K562 (cell line): ENCODE measurements around the gene ARHGEF10L. TPM values are rescaled to one million over a fixed set of nuclear protein-coding genes. Genes with fewer than 3 reads are reported as not detected.

Source experiments
- ATAC-seq: fragments of 200-7000 bp; cut with Tn5 transposase; 3 replicates; pipeline ENCODE4 v1.9.1; 2020; ENCODE audit warnings: moderate library complexity
- BruUV-seq: library from RNA; stranded (reverse); fragments of 400-500 nt; replicated peaks from 2 replicates; lab custom pipeline; 2021; lab: Mats Ljungman, UMichigan
- CTCF ChIA-PET: fragments of 300-600 bp; formaldehyde crosslinking; extraction: SDS; loops from one replicate; lab custom pipeline; 2021; ENCODE audit warnings: low intra/inter-chr PET ratio; lab: Yijun Ruan, JAX
- POLR2A ChIA-PET: fragments of 300-600, 350-650 bp; sonication (Branson Sonifier 250); formaldehyde crosslinking; extraction: SDS; loops from one replicate; lab custom pipeline; 2021; ENCODE audit warnings: antibody characterized with exemption, inconsistent platforms; lab: Yijun Ruan, JAX
- DNase-seq, 4 experiments: peaks; one replicate each; pipeline versions ENCODE4 v3.0.0 to v3.0.0-alpha.2; 2011 to 2018; ENCODE audit warnings: low spot score in 3 of 4, mixed read lengths in 3 of 4; ENCODE audit errors: extremely low read depth in 1 of 4
- FAIRE-seq: peaks from 2 replicates; lab custom pipeline; 2011; peaks lifted over from hg19 to GRCh38; lab: Jason Lieb, UNC
- H2AFZ ChIP-seq: 2 replicates; pipeline ENCODE4 v1.6.0; 2011; ENCODE audit warnings: low read depth, low read length, control low read depth, inconsistent platforms
- H3K27ac ChIP-seq: fragments of 200-600 bp; 3 replicates; pipeline ENCODE4 v1.8.0; 2011; ENCODE audit warnings: low read depth, mild to moderate bottlenecking, control low read depth, inconsistent platforms, low read length, moderate library complexity, mixed read lengths; ENCODE audit errors: extremely low read depth
- H3K27me3 ChIP-seq, 2 experiments: fragments of 300-600 bp in 1 of 2; 2 replicates in 1 of 2; 3 replicates in 1 of 2; pipeline versions ENCODE4 v1.6.0 to v1.8.0; 2011; ENCODE audit warnings: inconsistent platforms in 2 of 2, low read length in 2 of 2, mild to moderate bottlenecking in 1 of 2, mixed read lengths in 1 of 2, moderate library complexity in 1 of 2; ENCODE audit not compliant: control insufficient read depth in 2 of 2, insufficient read depth in 2 of 2
- H3K36me3 ChIP-seq: fragments of 300-600 bp; 3 replicates; pipeline ENCODE4 v1.8.0; 2011; ENCODE audit warnings: mild to moderate bottlenecking, low read length, inconsistent platforms; ENCODE audit not compliant: control insufficient read depth, insufficient read depth
- H3K4me1 ChIP-seq, 2 experiments: fragments of 200-600 bp in 1 of 2; replicated peaks in 1 of 2; 2 replicates in 1 of 2; 3 replicates in 1 of 2; pipeline versions ENCODE4 v1.5.1 to v1.8.0; 2011; ENCODE audit warnings: inconsistent platforms in 2 of 2, low read length in 2 of 2, mild to moderate bottlenecking in 1 of 2, mixed read lengths in 1 of 2, moderate library complexity in 1 of 2; ENCODE audit not compliant: control insufficient read depth in 2 of 2, insufficient read depth in 2 of 2
- H3K4me2 ChIP-seq: 2 replicates; pipeline ENCODE4 v1.6.1; 2011; ENCODE audit warnings: low read length, control low read depth, inconsistent platforms, mixed read lengths; ENCODE audit not compliant: insufficient read depth
- H3K4me3 ChIP-seq: fragments of 200-600 bp; sonication (generic), shearing (Covaris generic); 2 replicates; pipeline ENCODE4 v1.5.1; 2016; ENCODE audit warnings: control low read depth, inconsistent platforms
- H3K79me2 ChIP-seq: fragments of 200-600 bp; 3 replicates; pipeline ENCODE4 v1.8.0; 2011; ENCODE audit warnings: low read length, inconsistent platforms; ENCODE audit not compliant: control insufficient read depth, insufficient read depth
- H3K9ac ChIP-seq, 2 experiments: 2 replicates each; pipeline versions ENCODE4 v1.6.0 to v1.6.1; 2011; ENCODE audit warnings: low read depth in 2 of 2, low read length in 2 of 2, control low read depth in 1 of 2, inconsistent platforms in 1 of 2, mild to moderate bottlenecking in 1 of 2, mixed read lengths in 1 of 2; ENCODE audit not compliant: insufficient read depth in 1 of 2
- H3K9me1 ChIP-seq: one replicate; pipeline ENCODE4 v1.6.0; 2011; ENCODE audit warnings: inconsistent platforms, mild to moderate bottlenecking, low read length, moderate library complexity; ENCODE audit not compliant: control insufficient read depth, insufficient read depth
- H3K9me3 ChIP-seq: replicated peaks from 2 replicates; pipeline ENCODE4 v1.5.1; 2011; ENCODE audit warnings: low read depth, low read length, inconsistent platforms; ENCODE audit not compliant: control insufficient read depth, insufficient read depth
- H4K20me1 ChIP-seq: replicated peaks from 2 replicates; pipeline ENCODE4 v1.6.1; 2011; ENCODE audit warnings: low read length, inconsistent platforms, mixed read lengths; ENCODE audit not compliant: control insufficient read depth, insufficient read depth
- BACH1 ChIP-seq: fragments of 200-800 bp; sonication (Bioruptor generic); IDR thresholded peaks from 2 replicates; pipeline ENCODE4 v1.6.1; 2016; ENCODE audit warnings: missing genetic modification characterization, missing compliant biosample characterization
- EZH2 ChIP-seq: IDR thresholded peaks from 2 replicates; pipeline ENCODE4 v1.6.1; 2012; ENCODE audit warnings: low read depth, mild to moderate bottlenecking, inconsistent platforms, low read length, borderline replicate concordance
- FIP1L1 ChIP-seq: fragments of 200-400 bp; formaldehyde crosslinking; IDR thresholded peaks from 2 replicates; pipeline ENCODE4 v1.6.1; 2018; ENCODE audit warnings: mild to moderate bottlenecking, low read depth, low read length; ENCODE audit not compliant: poor library complexity, severe bottlenecking
- GTF3C2 ChIP-seq: IDR thresholded peaks from 3 replicates; pipeline ENCODE4 v1.6.1; 2011; ENCODE audit warnings: borderline replicate concordance, mild to moderate bottlenecking, moderate library complexity; ENCODE audit not compliant: insufficient read length; ENCODE audit errors: extremely low read depth
- IRF1 ChIP-seq: sonication (generic); formaldehyde crosslinking; IDR thresholded peaks from 2 replicates; pipeline ENCODE4 v1.8.0; 2022; ENCODE audit warnings: missing genetic modification reagents, mild to moderate bottlenecking, borderline replicate concordance
- MAFK ChIP-seq: IDR thresholded peaks from 2 replicates; pipeline ENCODE4 v1.6.1; 2011; ENCODE audit warnings: low read length, improper control_type of control experiment
- NR3C1 ChIP-seq: sonication (generic); formaldehyde crosslinking; IDR thresholded peaks from 2 replicates; pipeline ENCODE4 v1.8.1; 2022; ENCODE audit warnings: missing genetic modification reagents
- RBM22 ChIP-seq: fragments of 200-400 bp; formaldehyde crosslinking; IDR thresholded peaks from 2 replicates; pipeline ENCODE4 v1.6.1; 2018; ENCODE audit warnings: low read length, low read depth; ENCODE audit not compliant: poor library complexity, severe bottlenecking
- SP1 ChIP-seq: sonication (generic); formaldehyde crosslinking; IDR thresholded peaks from 2 replicates; pipeline ENCODE4 v1.8.1; 2022; ENCODE audit warnings: mild to moderate bottlenecking, missing genetic modification reagents
- SPI1 ChIP-seq: IDR thresholded peaks from 2 replicates; pipeline ENCODE4 v1.6.1; 2011; ENCODE audit warnings: low read depth, low read length, control low read depth, borderline replicate concordance
- ZNF143 ChIP-seq: sonication (generic); formaldehyde crosslinking; IDR thresholded peaks from 2 replicates; pipeline ENCODE4 v1.9.0; 2022; ENCODE audit warnings: mild to moderate bottlenecking, missing genetic modification reagents
- WGBS: fragments of 100-300 bp; shearing (Covaris generic); methylation state at CpG from one replicate; pipeline ENCODE4 v1.1.6; 2016; ENCODE audit warnings: low coverage, mixed read lengths; ENCODE audit not compliant: insufficient coverage; ENCODE audit errors: missing lambda C conversion rate; 5-methylcytosine and 5-hydroxymethylcytosine counted together
- in situ Hi-C: fragments of 300-500 bp; cut with MboI; formaldehyde crosslinking; loops from 4 replicates; pipeline ENCODE4 v1.15.0; 2018; ENCODE audit warnings: inconsistent platforms, mixed read lengths
- intact Hi-C: fragments of 100-400 bp; cut with micrococcal nuclease; formaldehyde crosslinking; loops from 2 replicates; pipeline ENCODE4 v1.14.2; 2022
- polyA plus RNA-seq, 8 experiments: library from polyadenylated mRNA; depleted of rRNA in 4 of 8; stranded (reverse) in 5 of 8; unstranded in 3 of 8; fragments of >200 nt; fragmentation: Nextera tagmentation in 2 of 8; fragmentation: Illumina TruSeq in 1 of 8; extraction: Ambion mirVana in 2 of 8; extraction: Trizol in 1 of 8; gene quantifications; 2 replicates each; pipeline versions ENCODE4 v1.2.1 to v1.2.3, GENCODE V29; 2011 to 2014; ENCODE audit warnings: inconsistent platforms in 1 of 8, missing spikeins in 1 of 8
- total RNA-seq, 7 experiments: library from RNA; depleted of rRNA in 6 of 7; stranded (reverse); fragments of >200 nt in 6 of 7; fragmentation: Illumina TruSeq in 2 of 7; extraction: Trizol in 2 of 7; gene quantifications; 2 replicates each; pipeline versions ENCODE4 v1.2.1 to v1.2.3, GENCODE V29; 2011 to 2021; ENCODE audit warnings: low replicate concordance in 1 of 7

The ARHGEF10L gene
- total and polyA plus RNA-seq, 9 of the 15 experiments (the other 6 are each of a cell fraction or from before 2014, with no cell fraction given), result 0.09 to 0.13 TPM; not detected in 7

- Histone ChIP-seq H3K9me1 (no peaks in the 10 kb centered on the region), H3K4me3 (no peak overlapping the region), H3K27ac (no peak overlapping the region), H3K36me3 (no peaks in the 10 kb centered on the region), H3K9me3 (no peaks in the 10 kb centered on the region), H4K20me1 (peaks cover 30% of the 10 kb centered on the region), H3K4me1 (peaks cover 0 to 3% of the 10 kb centered on the region in 2 experiments; a peak in 2 of 5 replicates), H3K27me3 (peaks cover 30 to 78% of the 10 kb centered on the region in 2 experiments; a peak in 4 of 5 replicates), H3K79me2 (no peaks in the 10 kb centered on the region), H2AFZ (no peak overlapping the region), H3K9ac (no peak overlapping the region), H3K4me2 (no peak overlapping the region)
- FAIRE-seq (no peak), DNase-seq (no peak), ATAC-seq (no peak)
- TF ChIP-seq BACH1 (tag) (no peak), SPI1 (peak; percentile 41; the same call in 1 of the 2 replicates)
- ChIA-PET POLR2A (no interaction called here), CTCF (no interaction called here)
- in situ Hi-C loops, result no loop called here
- intact Hi-C loops, result no loop called here
- BruUV-seq, result no TSS peak
- WGBS, result 0% methylated on average over 4 of the region's 4 CpGs
These were observed 75.1 kb downstream of the ARHGEF10L start for GRCh38 chr1:17614586-17614985.

- no peak overlapping the region for H3K4me2 ChIP-seq
- no peak overlapping the region for H2AFZ ChIP-seq
- no peak overlapping the region for H3K4me3 ChIP-seq
- in situ Hi-C loops (no loop called here), intact Hi-C loops (no loop called here)
- FAIRE-seq (no peak), DNase-seq (no peak), ATAC-seq (no peak)
- peaks cover 30% of the 10 kb centered on the region for H4K20me1 ChIP-seq
- H3K9me3 ChIP-seq, result no peaks in the 10 kb centered on the region
- peaks cover 30 to 78% of the 10 kb centered on the region in 2 experiments; a peak in 4 of 5 replicates for H3K27me3 ChIP-seq
- BruUV-seq, result no TSS peak
- no peaks in the 10 kb centered on the region for H3K36me3 ChIP-seq
- no peak overlapping the region for H3K27ac ChIP-seq
- ChIA-PET CTCF (no interaction called here), POLR2A (no interaction called here)
- H3K9ac ChIP-seq, result no peak overlapping the region; a peak in 1 of 4 replicates
- peaks cover 0 to 3% of the 10 kb centered on the region in 2 experiments; a peak in 2 of 5 replicates for H3K4me1 ChIP-seq
- 4% methylated on average over 11 of the region's 11 CpGs for WGBS
- no peaks in the 10 kb centered on the region for H3K9me1 ChIP-seq
- H3K79me2 ChIP-seq, result no peaks in the 10 kb centered on the region
- TF ChIP-seq GTF3C2 (no peak), MAFK (no peak), IRF1 (no peak), NR3C1 (CRISPR knock-in tag) (no peak), ZNF143 (CRISPR knock-in tag) (no peak), EZH2 (no peak), SP1 (CRISPR knock-in tag) (no peak), RBM22 (no peak), FIP1L1 (no peak)
These were observed 75.7 kb downstream of the ARHGEF10L start for GRCh38 chr1:17615157-17615556.
